GM18517 (cell line): Measurements from ENCODE around the gene OR8J3.
"Not testable (repeated sequence)": the region's sequence is repeated elsewhere in the genome, so short reads cannot be mapped to it uniquely, and the experiment has no call there.

Experiments
- ATAC-seq: cut with Tn5 transposase; IDR thresholded peaks from one replicate; pipeline ENCODE4 v1.9.1; 2021; ENCODE audit warnings: mild to moderate bottlenecking, moderate library complexity; ENCODE audit not compliant: unreplicated experiment

Gene OR8J3, protein sequence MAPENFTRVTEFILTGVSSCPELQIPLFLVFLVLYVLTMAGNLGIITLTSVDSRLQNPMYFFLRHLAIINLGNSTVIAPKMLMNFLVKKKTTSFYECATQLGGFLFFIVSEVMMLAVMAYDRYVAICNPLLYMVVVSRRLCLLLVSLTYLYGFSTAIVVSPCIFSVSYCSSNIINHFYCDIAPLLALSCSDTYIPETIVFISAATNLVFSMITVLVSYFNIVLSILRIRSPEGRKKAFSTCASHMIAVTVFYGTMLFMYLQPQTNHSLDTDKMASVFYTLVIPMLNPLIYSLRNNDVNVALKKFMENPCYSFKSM

GRCh38 chr11:56140151-56140661, at the start of gene OR8J3:
Gene OR8J3 (minus strand): TSS chr11:56140201. CDS start chr11:56137718, 2,483 bp downstream.
- no peak for ATAC-seq

- no peak for ATAC-seq
Measured at GRCh38 chr11:56188602-56189001, 48.6 kb upstream of the OR8J3 start.

- ATAC-seq, result no peak
Measured at GRCh38 chr11:56183459-56183858, 43.5 kb upstream of the OR8J3 start.

- ATAC-seq, result no peak
Measured at GRCh38 chr11:56176318-56176717, 36.3 kb upstream of the OR8J3 start, which contains the start of gene OR5J2. Gene OR5J2 (plus strand): TSS chr11:56176618. CDS start chr11:56176618, 0 bp downstream.

- ATAC-seq, result no peak
Measured at GRCh38 chr11:56172256-56172830, 32.3 kb upstream of the OR8J3 start.

DNA sequence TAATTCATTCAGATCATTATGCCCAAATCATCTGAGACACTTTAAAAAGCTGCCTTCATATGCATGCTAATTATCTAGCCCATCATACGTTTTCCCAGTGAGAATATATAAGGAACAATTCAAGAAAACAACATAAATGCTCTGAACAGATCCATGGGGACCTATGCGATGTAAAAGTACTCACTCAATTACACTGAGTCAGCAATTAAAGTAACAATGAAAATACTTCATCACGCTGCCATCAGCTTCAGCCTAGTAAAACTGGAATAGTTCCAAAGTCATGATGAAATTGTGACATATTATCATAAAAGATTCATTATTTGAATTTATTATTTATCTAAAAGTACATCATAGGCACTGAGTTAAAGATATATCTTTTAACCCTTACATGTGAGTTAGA, 23.8 kb upstream of the OR8J3 start:
- no peak for ATAC-seq

DNA sequence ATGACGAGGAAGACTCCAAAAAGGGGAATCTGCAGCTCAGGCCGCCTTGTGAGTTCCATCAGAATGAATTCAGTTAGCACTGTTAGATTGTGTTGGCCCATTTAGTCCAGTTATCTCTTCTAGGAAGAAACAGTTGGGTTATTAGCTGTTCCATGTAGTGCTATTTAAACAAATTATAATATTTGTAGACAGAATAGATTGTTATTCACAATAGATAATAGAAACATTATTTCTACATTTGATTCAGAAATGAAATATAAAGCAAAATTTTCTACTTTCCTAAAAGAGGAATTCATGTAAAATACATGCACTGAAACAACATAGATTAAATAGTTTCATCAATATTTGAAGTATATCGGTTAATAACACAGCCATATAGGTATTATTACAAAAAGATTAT, 20.2 kb upstream of the OR8J3 start, which contains the start of gene OR8K5:
OR8K5 (minus strand) TSS at position 101 of the 400 bp plus-strand sequence; CDS start at position 101, 0 bp downstream.
- ATAC-seq, result no peak

- ATAC-seq, result no peak
Measured at GRCh38 chr11:56152333-56152732, 12.3 kb upstream of the OR8J3 start.

DNA sequence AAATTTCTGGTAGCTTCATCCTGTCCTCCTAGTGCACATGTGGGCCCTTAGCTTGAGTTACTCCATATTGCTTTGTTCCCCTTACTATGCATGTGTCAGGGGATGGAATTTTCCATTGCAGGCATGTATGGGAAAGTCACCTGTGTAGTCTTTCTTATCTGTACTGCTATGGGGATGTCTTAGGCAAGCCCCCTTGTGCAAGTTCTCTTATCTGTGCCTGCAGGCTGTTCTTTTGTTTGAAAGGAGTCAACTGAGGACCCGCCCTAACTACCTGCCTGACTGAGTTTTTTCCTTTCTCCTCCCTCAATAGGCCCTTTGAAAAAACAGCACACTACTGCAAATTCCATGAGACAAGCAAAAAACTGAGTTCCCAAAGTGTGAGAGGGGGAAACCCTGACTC, 11.4 kb upstream of the OR8J3 start:
- no peak for ATAC-seq

DNA sequence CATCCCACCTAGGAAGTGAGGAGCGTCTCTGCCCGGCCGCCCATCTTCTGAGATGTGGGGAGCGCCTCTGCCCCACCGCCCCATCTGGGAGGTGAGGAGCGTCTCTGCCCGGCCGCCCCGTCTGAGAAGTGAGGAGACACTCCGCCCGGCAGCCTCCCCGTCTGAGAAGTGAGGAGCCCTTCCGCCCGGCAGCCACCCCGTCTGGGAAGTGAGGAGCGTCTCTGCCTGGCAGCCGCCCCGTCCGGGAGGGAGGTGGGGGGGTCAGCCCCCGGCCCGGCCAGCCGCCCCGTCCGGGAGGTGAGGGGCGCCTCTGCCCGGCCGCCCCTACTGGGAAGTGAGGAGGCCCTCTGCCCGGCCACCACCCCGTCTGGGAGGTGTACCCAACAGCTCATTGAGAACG, 3.7 kb upstream of the OR8J3 start:
- ATAC-seq, result not testable (repeated sequence)

- no peak for ATAC-seq
Measured at GRCh38 chr11:56122073-56122472, 17.9 kb downstream of the OR8J3 start, which contains the start of gene OR8H3. Gene OR8H3 (plus strand): TSS chr11:56122373. CDS start chr11:56122373, 0 bp downstream.

DNA sequence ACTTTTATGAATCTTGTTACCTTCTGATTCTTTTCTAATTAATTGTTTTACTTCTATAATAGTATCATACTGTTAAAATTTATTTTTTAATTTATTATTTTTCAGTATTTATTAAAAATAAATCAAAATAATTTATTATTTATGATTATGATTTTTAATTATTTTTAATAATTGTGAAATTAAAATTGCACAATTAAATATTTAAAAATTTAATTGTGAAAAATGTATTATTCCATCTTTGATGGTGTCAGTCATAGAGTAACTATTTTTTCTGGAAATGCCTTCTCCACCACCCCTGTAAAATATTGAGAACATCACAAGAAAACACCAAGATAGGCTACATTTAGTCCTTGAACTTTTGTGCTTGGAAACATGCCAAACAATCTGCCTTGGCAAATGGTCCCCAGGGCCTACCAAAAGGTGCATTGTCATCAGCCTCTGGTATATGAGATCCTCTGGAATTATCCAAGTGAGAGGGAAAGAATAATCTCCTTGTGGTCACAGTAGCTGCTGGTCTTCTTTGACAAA, 36.7 kb downstream of the OR8J3 start, which contains the start of gene OR8H2:
OR8H2 (plus strand) TSS at position 478 of the 528 bp plus-strand sequence. CDS start 1,356 bp downstream, outside the sequence.
- no peak for ATAC-seq

DNA sequence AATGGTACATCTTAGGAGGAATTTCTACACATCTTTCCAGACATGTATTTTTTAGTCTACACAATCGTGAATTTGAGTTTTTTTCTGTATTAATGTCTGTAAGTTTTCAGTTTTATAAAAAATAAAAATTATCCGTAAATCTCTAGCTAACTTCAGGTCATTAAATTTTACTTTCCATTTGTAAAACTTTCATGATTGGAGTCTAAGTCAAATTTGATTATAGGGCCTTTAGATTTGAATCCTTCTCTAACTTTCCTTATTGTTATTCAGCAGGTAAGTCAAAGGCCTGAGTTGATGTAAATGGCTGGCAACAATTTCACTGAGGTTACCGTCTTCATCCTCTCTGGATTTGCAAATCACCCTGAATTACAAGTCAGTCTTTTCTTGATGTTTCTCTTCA, 47.0 kb downstream of the OR8J3 start, which contains the start of gene OR8I2:
OR8I2 (plus strand) TSS at position 301 of the 400 bp plus-strand sequence; CDS start at position 301, 0 bp downstream.
- no peak for ATAC-seq

GRCh38 chr11:56089697-56090096, 50.3 kb downstream of the OR8J3 start:
- no peak for ATAC-seq
